Memory B cell (primary cell): ENCODE results near the gene SLC44A3.

Experiments
- ATAC-seq: fragments of 150-1000 bp; cut with Tn5 transposase; 2 replicates; pipeline ENCODE4 v1.10.0; 2021; ENCODE audit warnings: low read depth, mild to moderate bottlenecking, moderate library complexity
- DNase-seq, 2 donors: peaks; one replicate each; pipeline ENCODE4 v3.0.0; 2022; ENCODE audit warnings: low spot score in 2 of 2
- H3K27ac Mint-ChIP-seq: one replicate; pipeline ENCODE4 v1.8.0; 2022; ENCODE audit warnings: mild to moderate bottlenecking, moderate library complexity, mixed read lengths
- H3K27me3 Mint-ChIP-seq: one replicate; pipeline ENCODE4 v1.8.0; 2022; ENCODE audit warnings: mixed read lengths
- H3K36me3 Mint-ChIP-seq: one replicate; pipeline ENCODE4 v1.8.0; 2022; ENCODE audit warnings: mild to moderate bottlenecking, mixed read lengths
- H3K4me1 Mint-ChIP-seq: one replicate; pipeline ENCODE4 v1.8.0; 2022; ENCODE audit warnings: mixed read lengths
- H3K4me3 Mint-ChIP-seq: one replicate; pipeline ENCODE4 v1.8.0; 2022; ENCODE audit warnings: mild to moderate bottlenecking, moderate library complexity, mixed read lengths
- H3K9me3 Mint-ChIP-seq: one replicate; pipeline ENCODE4 v1.8.0; 2022; ENCODE audit warnings: mixed read lengths

SLC44A3 gene

DNA sequence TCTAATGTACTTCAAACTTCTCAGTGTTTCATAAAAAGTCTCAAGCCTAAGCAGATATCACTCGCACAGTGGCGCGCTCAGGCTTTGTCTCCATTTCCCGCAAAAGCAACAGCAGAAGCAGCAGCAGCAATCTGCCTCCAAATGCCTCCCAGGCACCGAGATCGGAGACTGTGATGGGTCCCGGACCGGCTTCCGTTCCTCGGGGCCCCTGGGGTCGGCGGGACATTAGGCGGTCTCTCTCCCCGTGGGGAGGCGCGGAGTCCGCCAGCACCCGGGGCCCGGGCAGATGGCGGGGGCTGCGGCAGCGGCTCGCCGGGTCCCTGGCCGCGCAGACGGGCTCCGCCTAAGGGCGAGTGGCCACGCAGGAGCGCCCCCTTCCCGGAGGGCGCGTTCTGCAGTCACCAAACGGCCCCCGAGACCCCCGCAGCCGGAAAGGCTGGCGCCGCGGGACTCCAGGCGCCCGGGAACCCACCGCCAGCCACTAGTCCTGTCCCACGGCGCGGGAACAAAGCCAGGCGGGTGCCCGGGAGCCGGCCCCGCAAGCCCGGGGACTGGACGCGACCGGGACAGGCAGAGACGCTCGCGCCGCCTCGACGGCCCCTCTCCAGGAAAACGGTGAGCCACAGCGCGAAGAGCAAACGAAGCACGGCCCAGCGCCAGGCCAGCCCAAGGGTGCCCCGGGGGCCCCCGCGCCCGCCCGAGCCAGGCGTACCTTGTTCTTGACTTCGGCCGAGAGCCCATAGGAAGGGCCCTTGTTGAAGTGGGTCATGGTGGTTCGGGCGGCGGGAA lies 106.2 kb downstream of the SLC44A3 start:
- no peaks in the 10 kb centered on the region for H3K36me3 Mint-ChIP-seq
- H3K4me1 Mint-ChIP-seq = peaks cover 21% of the 10 kb centered on the region
- H3K9me3 Mint-ChIP-seq = no peaks in the 10 kb centered on the region
- peak; percentile 6 for ATAC-seq
- peak overlapping the region; percentile 90 for H3K4me3 Mint-ChIP-seq
- peak; percentile 20 to 47 for DNase-seq
- H3K27ac Mint-ChIP-seq = no peak overlapping the region
- peaks cover 22% of the 10 kb centered on the region for H3K27me3 Mint-ChIP-seq

DNA sequence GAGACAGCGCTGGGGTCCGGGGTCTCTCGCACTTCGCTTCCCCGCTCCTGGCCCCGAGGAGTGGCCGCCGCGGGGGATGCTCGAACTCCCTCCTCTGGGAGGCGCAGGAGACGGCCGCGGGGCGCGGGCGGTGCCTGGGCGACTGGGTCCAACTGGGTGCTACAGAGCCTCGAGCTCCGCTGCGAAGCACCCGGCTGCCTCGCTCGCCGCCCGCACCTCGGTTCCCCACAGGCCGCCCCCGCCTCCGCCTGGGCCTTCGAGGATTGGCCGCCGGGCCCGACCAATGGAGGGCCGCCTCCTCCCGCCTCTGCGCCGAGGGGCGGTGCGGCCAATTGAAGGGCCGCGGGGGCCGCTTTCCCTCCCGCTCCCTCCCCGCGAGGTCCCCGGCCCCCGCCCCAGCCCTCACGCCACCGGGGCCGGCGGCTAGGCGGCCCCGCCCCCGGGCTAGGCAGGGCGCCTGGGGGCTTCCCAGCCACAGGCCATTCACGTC lies 106.8 kb downstream of the SLC44A3 start, which contains the start of gene CNN3:
Gene CNN3, minus strand, starts transcription at position 196 of the 490 bp plus-strand sequence. CDS start 216 bp downstream, outside the sequence.
- ATAC-seq = peak; percentile 74
- Mint-ChIP-seq H3K4me1 (peaks cover 21% of the 10 kb centered on the region), H3K27ac (peak within 1 kb of the TSS; percentile 89), H3K9me3 (no peaks in the 10 kb centered on the region), H3K4me3 (peak within 1 kb of the TSS; percentile 90), H3K27me3 (peaks cover 22% of the 10 kb centered on the region), H3K36me3 (no peaks in the 10 kb centered on the region)
- DNase-seq = peak; percentile 57 to 72

DNA sequence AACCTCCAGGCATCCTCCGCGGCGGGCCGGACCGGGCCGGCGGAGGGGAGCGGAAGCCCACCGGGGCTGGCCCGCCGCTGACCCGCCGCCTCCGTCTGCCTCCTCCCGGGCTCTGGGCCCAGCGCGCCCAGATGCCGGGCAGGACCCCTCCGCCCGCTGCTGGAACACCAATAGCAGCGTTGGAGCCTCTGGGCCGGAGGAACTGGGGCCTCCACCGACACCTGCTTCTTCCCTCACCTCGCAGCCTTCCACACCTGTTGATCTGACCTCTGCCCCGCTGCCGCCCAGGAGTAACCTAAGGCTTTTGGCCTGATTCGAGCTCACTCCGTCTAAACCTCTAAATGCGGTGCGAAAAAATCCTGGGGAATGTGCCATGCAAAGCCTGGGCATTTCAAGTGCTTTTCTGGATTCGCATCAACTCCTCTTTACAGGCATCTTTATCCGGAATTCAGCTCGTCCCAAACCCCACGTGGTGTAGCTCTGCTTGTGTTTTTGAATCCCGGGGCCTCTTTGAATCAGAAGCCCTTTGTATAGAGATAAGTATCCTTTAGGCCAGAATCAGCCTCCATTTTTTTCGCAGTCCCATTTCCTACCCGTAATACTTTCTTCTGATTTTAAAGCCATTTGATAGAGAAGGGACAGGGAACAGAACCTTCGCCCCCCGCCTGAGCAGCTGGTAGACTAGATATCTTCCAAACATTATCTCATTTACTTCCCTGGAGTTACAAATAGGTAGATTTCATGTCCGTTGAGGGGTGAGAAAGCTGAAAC lies 107.4 kb downstream of the SLC44A3 start:
- peak overlapping the region; percentile 88 for H3K4me3 Mint-ChIP-seq
- H3K9me3 Mint-ChIP-seq = no peaks in the 10 kb centered on the region
- H3K27ac Mint-ChIP-seq = peak overlapping the region; percentile 89
- H3K36me3 Mint-ChIP-seq = no peaks in the 10 kb centered on the region
- H3K4me1 Mint-ChIP-seq = peaks cover 21% of the 10 kb centered on the region
- ATAC-seq (peak; percentile 28), DNase-seq (peak in 1 of 2 donors; percentile 51)
- H3K27me3 Mint-ChIP-seq = peaks cover 22% of the 10 kb centered on the region

DNA sequence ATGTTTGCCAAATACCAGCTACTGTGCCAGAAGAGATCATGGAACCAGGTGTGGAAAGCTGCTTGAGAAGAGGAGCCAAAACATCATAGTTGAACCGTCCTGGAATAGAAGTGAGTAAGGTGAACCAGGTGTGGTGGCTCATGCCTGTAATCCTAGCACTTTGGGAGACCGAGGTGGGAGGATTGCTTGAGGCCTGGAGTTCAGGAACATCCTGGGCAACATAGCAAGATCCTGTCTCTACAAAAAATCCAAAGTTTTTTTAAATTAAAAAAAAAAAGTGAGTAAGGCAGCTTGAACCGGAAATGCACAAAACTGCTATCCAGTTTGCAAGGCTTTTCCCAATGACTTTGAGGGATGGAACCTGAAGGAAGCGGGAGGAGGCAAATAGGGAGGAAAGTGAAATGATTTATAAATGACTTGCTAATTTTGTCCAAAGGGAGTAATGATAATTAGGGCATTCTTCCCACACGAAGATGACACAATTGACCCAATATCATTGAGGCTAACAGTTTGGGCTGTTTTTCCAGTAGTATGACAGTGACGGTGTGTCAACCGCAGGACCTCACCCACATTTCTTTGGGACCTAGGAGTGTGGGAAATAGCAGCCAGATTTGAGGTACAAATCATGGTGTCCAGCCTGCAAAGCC lies 108.3 kb downstream of the SLC44A3 start:
- DNase-seq = no peak
- no peaks in the 10 kb centered on the region for H3K36me3 Mint-ChIP-seq
- H3K27me3 Mint-ChIP-seq = peaks cover 20% of the 10 kb centered on the region
- peaks cover 17% of the 10 kb centered on the region for H3K4me1 Mint-ChIP-seq
- peak overlapping the region; percentile 88 for H3K4me3 Mint-ChIP-seq
- ATAC-seq = no peak
- H3K27ac Mint-ChIP-seq = no peak overlapping the region
- H3K9me3 Mint-ChIP-seq = no peaks in the 10 kb centered on the region

DNA sequence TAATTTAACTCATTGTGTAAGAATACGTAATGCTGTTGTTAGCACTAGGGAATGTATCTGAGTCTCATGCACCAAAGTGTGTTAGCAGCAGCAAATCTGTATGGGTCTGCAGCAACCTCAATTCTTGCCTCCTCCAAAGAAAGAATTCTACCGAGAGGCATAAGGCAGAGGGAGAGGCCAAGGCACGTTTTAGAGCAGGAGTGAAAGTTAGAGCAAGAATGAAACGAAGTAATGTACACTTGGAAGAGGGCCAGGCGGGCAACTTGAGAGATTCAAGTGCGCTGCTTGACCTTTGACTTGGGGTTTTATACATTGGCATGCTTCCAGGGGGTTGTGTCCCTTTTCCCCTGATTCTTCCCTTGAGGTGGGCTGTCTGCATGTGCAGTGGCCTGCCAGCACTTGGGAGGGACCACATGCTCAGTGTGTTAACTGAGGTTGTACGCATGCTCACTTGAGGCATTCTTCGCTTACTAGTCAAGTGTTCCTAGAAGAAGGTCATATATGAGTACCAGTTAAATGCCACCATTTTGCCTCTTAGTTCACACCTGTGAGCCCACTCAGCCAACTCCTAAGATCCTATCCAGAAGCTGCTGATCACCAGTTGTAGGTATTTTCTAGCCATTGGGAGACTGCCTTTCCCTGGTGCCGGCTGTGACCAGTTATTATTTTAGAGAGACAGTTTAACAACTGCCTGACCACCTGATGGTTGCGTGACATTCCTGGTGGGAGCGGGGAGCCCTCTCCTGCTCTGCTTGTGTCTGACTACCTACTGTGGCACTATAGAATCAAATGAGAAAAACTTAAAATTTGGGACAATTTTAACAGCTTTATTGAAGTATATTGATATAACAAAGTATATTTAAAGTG lies 109.4 kb downstream of the SLC44A3 start:
- Mint-ChIP-seq H3K4me1 (peaks cover 14% of the 10 kb centered on the region), H3K9me3 (no peaks in the 10 kb centered on the region), H3K27ac (no peak overlapping the region), H3K27me3 (peaks cover 12% of the 10 kb centered on the region), H3K36me3 (no peaks in the 10 kb centered on the region), H3K4me3 (no peak overlapping the region)
- DNase-seq = no peak
- no peak for ATAC-seq

DNA sequence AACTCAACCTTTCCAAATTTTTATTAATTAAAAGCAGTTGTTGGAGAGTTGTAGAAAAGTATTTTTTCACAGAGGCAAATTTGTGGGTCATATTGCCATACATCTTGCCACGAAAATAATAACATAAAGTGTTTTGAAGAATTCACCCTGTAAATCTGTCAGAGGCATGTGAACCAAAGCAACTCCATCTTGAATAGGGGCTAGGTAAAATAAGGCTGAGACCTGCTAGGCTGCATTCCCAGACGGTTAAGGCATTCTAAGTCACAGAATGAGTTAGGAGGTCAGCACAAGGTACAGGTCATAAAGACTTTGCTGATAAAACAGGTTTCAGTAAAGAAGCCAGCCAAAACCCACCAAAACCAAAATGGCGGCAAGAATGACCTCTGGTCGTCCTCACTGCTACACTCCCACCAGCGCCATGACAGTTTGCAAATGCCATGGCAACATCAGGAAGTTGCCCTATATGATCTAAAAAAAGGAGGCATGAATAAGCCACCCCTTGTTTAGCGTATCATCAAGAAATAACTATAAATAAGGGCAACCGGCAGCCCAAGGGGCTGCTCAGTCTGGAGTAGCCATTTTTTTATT lies 111.2 kb downstream of the SLC44A3 start:
- DNase-seq (no peak), ATAC-seq (no peak)
- H3K27ac Mint-ChIP-seq = no peak overlapping the region
- no peaks in the 10 kb centered on the region for H3K9me3 Mint-ChIP-seq
- H3K36me3 Mint-ChIP-seq = no peaks in the 10 kb centered on the region
- H3K4me3 Mint-ChIP-seq = no peak overlapping the region
- H3K27me3 Mint-ChIP-seq = peaks cover 8% of the 10 kb centered on the region
- peaks cover 6% of the 10 kb centered on the region for H3K4me1 Mint-ChIP-seq

DNA sequence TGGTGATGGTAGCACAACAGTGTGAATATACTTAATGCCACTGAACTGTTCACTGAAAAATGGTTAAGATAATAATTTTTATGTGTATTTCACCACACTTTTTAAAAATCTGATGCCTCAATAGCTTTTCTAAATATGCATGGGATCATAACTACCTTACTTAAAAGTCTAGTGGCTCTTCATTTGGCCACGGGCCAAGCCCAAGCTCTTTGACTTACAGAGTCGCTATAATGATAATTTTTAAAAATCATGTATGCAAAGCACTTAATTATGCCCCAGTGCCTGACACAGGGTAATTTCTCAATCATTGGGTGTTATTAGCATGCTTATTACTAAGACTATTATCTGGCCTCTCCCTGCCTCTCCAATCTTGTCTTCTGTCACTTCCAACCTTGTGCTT lies 114.4 kb downstream of the SLC44A3 start:
- DNase-seq = no peak
- Mint-ChIP-seq H3K9me3 (no peaks in the 10 kb centered on the region), H3K4me1 (peaks cover 4% of the 10 kb centered on the region), H3K36me3 (no peaks in the 10 kb centered on the region), H3K27me3 (peaks cover 5% of the 10 kb centered on the region), H3K27ac (no peak overlapping the region), H3K4me3 (no peak overlapping the region)
- no peak for ATAC-seq

DNA sequence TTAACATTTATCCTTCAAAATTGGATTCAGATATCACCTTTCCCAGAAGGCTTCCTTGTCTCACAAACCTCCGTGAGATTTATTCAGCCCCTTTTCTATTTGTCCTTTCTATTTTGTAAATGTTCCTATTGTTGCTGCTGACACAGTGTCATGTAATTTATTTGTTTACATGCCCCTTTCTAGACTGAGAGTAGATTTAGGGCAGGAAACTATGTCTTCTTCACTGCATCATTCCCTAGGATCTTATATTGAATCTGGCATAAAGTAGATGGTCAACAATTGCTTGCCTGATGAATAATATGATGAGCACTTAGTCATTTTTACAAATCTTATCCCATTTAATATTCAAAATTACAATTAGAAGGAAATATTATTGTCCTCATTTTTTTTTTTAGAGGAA lies 114.9 kb downstream of the SLC44A3 start:
- Mint-ChIP-seq H3K4me3 (no peak overlapping the region), H3K27me3 (peaks cover 5% of the 10 kb centered on the region), H3K9me3 (no peaks in the 10 kb centered on the region), H3K36me3 (no peaks in the 10 kb centered on the region), H3K27ac (no peak overlapping the region), H3K4me1 (peaks cover 4% of the 10 kb centered on the region)
- no peak for ATAC-seq
- DNase-seq = no peak

DNA sequence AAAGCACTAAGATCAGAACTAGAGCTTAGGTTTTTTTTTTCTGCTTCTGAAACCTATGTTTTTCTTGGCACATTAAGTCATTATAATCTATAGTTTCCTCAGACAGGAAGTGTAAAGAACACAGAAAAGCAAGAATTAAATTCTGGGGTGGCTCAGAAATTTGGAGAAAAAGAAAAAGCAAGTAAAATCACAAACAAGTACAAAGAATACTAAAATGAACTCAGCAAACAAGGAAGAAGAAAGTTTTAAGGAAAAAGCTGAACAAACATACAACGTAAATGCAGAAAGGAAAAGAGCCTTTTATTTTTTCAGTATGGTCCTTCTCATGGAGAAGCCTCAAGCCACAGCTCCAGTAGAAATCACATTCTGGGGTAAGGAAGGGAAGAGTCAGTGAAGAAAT lies 115.3 kb downstream of the SLC44A3 start:
- no peak for DNase-seq
- ATAC-seq = no peak
- H3K27ac Mint-ChIP-seq = no peak overlapping the region
- no peaks in the 10 kb centered on the region for H3K9me3 Mint-ChIP-seq
- H3K4me1 Mint-ChIP-seq = peaks cover 4% of the 10 kb centered on the region
- H3K36me3 Mint-ChIP-seq = no peaks in the 10 kb centered on the region
- peaks cover 5% of the 10 kb centered on the region for H3K27me3 Mint-ChIP-seq
- no peak overlapping the region for H3K4me3 Mint-ChIP-seq

DNA sequence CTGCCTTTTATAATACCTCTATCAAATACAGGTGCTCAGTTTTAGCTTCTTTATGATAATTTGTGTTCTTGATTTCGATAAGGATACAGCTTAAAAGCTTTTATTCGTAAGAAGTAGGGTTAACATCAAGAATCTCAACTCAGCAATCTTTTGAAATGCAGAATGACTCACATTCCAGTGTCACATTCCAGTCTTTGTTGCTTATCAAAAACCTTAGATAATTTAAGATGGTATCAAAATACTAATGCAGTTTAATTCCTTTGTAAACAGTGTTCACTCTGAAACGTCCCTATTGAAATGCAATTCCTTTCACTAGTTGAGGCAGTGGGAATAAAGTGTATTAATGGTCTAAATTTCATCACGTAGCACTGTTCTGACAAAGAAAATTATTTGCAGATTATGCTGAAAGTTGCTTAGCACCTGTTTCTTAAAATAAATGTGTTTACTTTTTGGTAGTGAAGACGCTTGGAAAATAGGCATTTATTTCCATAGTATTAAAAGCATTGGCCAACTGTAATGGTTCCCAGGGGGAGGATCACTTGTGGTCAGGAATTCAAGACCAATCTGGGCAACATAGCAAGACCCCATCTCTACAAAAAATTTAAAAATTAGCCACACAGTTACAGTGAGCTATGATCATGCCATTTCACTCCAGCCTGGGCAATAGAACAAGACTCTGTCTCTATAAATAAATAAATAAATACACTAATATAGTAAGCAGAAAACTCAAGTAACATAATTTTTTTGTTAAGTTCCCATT lies 116.9 kb downstream of the SLC44A3 start:
- ATAC-seq = no peak
- Mint-ChIP-seq H3K4me1 (peaks cover 7% of the 10 kb centered on the region), H3K9me3 (no peaks in the 10 kb centered on the region), H3K4me3 (no peak overlapping the region), H3K27me3 (peaks cover 5% of the 10 kb centered on the region), H3K27ac (no peak overlapping the region), H3K36me3 (no peaks in the 10 kb centered on the region)
- no peak for DNase-seq

DNA sequence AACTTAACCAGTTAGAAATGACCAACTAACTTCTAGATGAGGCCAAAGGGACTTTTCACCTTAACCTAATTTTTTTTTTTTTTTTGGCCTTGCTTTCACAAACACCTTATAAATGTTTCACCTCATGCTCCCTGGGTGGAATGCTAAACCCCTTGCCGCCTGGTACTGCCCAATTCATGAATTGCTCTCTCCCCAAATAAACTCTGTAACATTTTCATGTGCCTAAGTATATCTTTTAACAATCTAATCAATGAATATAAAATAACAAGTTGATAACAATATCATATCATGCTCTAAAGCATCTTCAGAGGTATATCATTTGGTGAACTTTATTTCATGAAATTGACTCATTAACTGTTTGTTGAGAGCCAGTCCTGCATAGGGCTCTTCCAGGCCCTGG lies 117.7 kb downstream of the SLC44A3 start:
- peaks cover 7% of the 10 kb centered on the region for H3K4me1 Mint-ChIP-seq
- H3K27ac Mint-ChIP-seq = no peak overlapping the region
- H3K36me3 Mint-ChIP-seq = no peaks in the 10 kb centered on the region
- H3K9me3 Mint-ChIP-seq = no peaks in the 10 kb centered on the region
- no peak for DNase-seq
- no peak for ATAC-seq
- H3K27me3 Mint-ChIP-seq = peaks cover 5% of the 10 kb centered on the region
- H3K4me3 Mint-ChIP-seq = no peak overlapping the region

DNA sequence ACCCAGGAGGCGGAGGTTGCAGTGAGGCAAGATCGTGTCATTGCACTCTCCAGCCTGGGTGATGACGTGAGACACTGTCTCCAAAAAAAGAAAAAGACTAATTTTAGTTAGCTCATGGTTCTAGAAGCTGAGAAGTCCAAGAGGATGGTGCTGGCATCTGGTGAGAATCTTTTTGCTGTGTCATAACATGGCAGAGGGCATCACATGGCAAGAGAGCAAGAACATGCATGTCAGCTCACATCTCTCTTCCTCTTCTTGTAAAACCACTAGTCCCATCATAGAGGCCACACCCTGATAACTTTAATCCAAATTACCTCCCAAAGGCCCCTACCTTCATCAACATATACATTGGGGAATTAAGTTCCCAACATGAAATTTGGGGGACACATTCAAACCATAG lies 120.6 kb downstream of the SLC44A3 start:
- H3K4me1 Mint-ChIP-seq = peaks cover 7% of the 10 kb centered on the region
- no peak overlapping the region for H3K27ac Mint-ChIP-seq
- DNase-seq = no peak
- no peaks in the 10 kb centered on the region for H3K36me3 Mint-ChIP-seq
- ATAC-seq = no peak
- H3K27me3 Mint-ChIP-seq = peaks cover 7% of the 10 kb centered on the region
- no peaks in the 10 kb centered on the region for H3K9me3 Mint-ChIP-seq
- no peak overlapping the region for H3K4me3 Mint-ChIP-seq
